Esophagus muscularis mucosa (tissue), 4 donors: Measurements from ENCODE around the gene RHPN2. TPM values are rescaled to one million over a fixed set of nuclear protein-coding genes. Genes with fewer than 3 reads are reported as not detected.

Experiments
- DNase-seq: peaks from one replicate; pipeline ENCODE4 v3.0.0-alpha.2; 2017; ENCODE audit errors: extremely low spot score
- H3K27ac ChIP-seq, 4 donors: fragments of 200-600 bp; sonication (generic); replicated peaks in 1 of 4; 1 replicate in 3 of 4; 2 replicates in 1 of 4; pipeline ENCODE4 v1.5.1; 2016 to 2019; ENCODE audit warnings: mild to moderate bottlenecking in 1 of 4
- H3K27me3 ChIP-seq, 4 donors: fragments of 200-600 bp; sonication (generic); one replicate each; pipeline versions ENCODE4 v1.5.1 to v1.6.0; 2016 to 2019
- H3K36me3 ChIP-seq, 4 donors: fragments of 200-600 bp; sonication (generic); one replicate each; pipeline ENCODE4 v1.5.1; 2016 to 2019
- H3K4me1 ChIP-seq, 4 donors: fragments of 200-600 bp; sonication (generic); one replicate each; pipeline ENCODE4 v1.5.1; 2016 to 2019
- H3K4me3 ChIP-seq, 4 donors: fragments of 200-600 bp; sonication (generic); 1 replicate in 2 of 4; 2 replicates in 2 of 4; pipeline ENCODE4 v1.5.1; 2016 to 2019; ENCODE audit warnings: mild to moderate bottlenecking in 4 of 4, moderate library complexity in 1 of 4
- H3K9me3 ChIP-seq, 4 donors: fragments of 200-600 bp; sonication (generic); 1 replicate in 3 of 4; 2 replicates in 1 of 4; pipeline ENCODE4 v1.5.1; 2016 to 2019
- EP300 ChIP-seq: sonication (generic); formaldehyde crosslinking; IDR thresholded peaks from one replicate; pipeline ENCODE4 v1.6.1; 2017; ENCODE audit warnings: antibody characterized with exemption
- POLR2A ChIP-seq: fragments of 450-650 bp; IDR thresholded peaks from one replicate; pipeline ENCODE4 v1.6.1; 2017; ENCODE audit warnings: antibody characterized with exemption, moderate library complexity, mild to moderate bottlenecking, low read depth
- POLR2AphosphoS5 ChIP-seq, 2 donors: sonication (generic); formaldehyde crosslinking; IDR thresholded peaks; one replicate each; pipeline ENCODE4 v1.6.1; 2017; ENCODE audit warnings: antibody characterized with exemption in 2 of 2
- WGBS: methylation state at CpG from one replicate; pipeline ENCODE4 v1.1.5; 2018; 5-methylcytosine and 5-hydroxymethylcytosine counted together
- intact Hi-C: fragments of 100-400 bp; cut with DNase I; formaldehyde crosslinking; loops from one replicate; pipeline ENCODE4 v1.15.1; 2023
- total RNA-seq, 4 donors: library from RNA; depleted of rRNA; stranded (reverse); fragments of >200 nt; gene quantifications; one replicate each; pipeline versions ENCODE4 v1.1.0 to v1.2.1, GENCODE V29; 2016
- TF ChIP-seq, protein P1 (sequence below), 3 experiments: fragments of 200-600 bp in 2 of 3; fragments of 450-650 bp in 1 of 3; sonication (generic) in 2 of 3; IDR thresholded peaks; one replicate each; pipeline ENCODE4 v1.5.1; 2017 to 2019; ENCODE audit warnings: antibody characterized with exemption in 3 of 3, mild to moderate bottlenecking in 2 of 3, moderate library complexity in 1 of 3

The RHPN2 gene
- total RNA-seq, 4 donors from 2014 or later, result 0.75 to 3.7 (median 1.5) TPM

DNA sequence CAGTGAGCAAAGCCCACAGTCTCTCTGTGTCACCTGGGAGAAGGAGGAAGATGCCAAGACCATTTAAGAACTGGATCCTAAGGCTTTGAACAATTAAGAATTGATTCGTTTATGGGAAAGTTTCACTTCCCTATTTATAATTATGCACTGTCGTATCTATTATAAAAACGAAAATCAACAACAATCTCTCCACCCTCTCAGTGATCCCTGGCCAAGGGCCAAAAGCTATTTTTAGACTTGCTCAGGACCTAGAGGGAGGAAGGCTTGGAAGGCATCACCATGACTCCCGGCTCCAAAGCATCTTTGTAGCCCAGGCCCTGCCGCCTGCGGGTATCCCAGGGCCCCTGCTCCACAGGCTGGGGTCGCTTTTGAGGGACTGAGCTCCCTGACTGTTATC, 1.3 kb downstream of the RHPN2 start:
- Histone ChIP-seq H3K9me3 (no peaks in the 10 kb centered on the region), H3K4me3 (peak overlapping the region; percentile 58 to 72 (median 63)), H3K27ac (no peak overlapping the region), H3K4me1 (peaks cover 5 to 26% (median 23%) of the 10 kb centered on the region in 4 donors), H3K27me3 (peaks cover 0 to 72% (median 11%) of the 10 kb centered on the region in 4 donors), H3K36me3 (no peaks in the 10 kb centered on the region)
- WGBS, result 19% methylated on average over 4 of the region's 7 CpGs
- DNase-seq, result no peak
- intact Hi-C loops, result no loop called here
- no peak for TF ChIP-seq POLR2A
- TF ChIP-seq, protein P1, sequence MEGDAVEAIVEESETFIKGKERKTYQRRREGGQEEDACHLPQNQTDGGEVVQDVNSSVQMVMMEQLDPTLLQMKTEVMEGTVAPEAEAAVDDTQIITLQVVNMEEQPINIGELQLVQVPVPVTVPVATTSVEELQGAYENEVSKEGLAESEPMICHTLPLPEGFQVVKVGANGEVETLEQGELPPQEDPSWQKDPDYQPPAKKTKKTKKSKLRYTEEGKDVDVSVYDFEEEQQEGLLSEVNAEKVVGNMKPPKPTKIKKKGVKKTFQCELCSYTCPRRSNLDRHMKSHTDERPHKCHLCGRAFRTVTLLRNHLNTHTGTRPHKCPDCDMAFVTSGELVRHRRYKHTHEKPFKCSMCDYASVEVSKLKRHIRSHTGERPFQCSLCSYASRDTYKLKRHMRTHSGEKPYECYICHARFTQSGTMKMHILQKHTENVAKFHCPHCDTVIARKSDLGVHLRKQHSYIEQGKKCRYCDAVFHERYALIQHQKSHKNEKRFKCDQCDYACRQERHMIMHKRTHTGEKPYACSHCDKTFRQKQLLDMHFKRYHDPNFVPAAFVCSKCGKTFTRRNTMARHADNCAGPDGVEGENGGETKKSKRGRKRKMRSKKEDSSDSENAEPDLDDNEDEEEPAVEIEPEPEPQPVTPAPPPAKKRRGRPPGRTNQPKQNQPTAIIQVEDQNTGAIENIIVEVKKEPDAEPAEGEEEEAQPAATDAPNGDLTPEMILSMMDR (IDR thresholded peaks at IDR 0.05), result no peak
- TF ChIP-seq EP300, result no peak
- TF ChIP-seq POLR2AphosphoS5 (IDR thresholded peaks at IDR 0.05), result no peak

DNA sequence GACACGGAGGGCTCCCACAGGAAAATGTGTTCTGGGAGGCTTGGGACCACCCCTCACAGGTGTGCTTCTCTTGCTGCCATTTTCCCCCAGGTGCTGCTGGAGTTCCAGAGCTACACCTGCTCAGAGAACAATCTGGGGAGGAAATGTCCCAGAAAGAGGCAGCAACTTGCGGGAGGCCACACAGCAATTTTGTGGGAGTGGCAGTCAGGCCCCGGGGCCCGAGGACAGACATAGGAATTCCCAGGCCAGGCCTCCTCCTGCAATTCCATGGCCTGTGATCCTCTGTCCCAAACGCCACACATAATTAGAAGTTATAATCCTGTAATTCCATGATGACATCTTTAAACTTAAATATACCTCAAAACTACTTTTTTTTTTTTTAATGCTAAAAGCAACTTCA, 1.8 kb downstream of the RHPN2 start:
- Histone ChIP-seq H3K9me3 (no peaks in the 10 kb centered on the region), H3K36me3 (no peaks in the 10 kb centered on the region), H3K4me3 (no peak overlapping the region), H3K4me1 (peaks cover 5 to 26% (median 23%) of the 10 kb centered on the region in 4 donors), H3K27me3 (peaks cover 0 to 72% (median 11%) of the 10 kb centered on the region in 4 donors), H3K27ac (no peak overlapping the region)
- DNase-seq, result no peak
- WGBS, result 86% methylated on average over 5 of the region's 5 CpGs
- no peak for TF ChIP-seq POLR2AphosphoS5 (IDR thresholded peaks at IDR 0.05)
- TF ChIP-seq POLR2A, result no peak
- TF ChIP-seq, protein P1 (IDR thresholded peaks at IDR 0.05), result no peak
- no peak for TF ChIP-seq EP300
- intact Hi-C loops, result no loop called here

- no peak for DNase-seq
- Histone ChIP-seq H3K4me3 (no peak overlapping the region), H3K4me1 (peaks cover 5 to 26% (median 23%) of the 10 kb centered on the region in 4 donors), H3K36me3 (no peaks in the 10 kb centered on the region), H3K27ac (no peak overlapping the region), H3K9me3 (no peaks in the 10 kb centered on the region), H3K27me3 (peaks cover 0 to 60% (median 11%) of the 10 kb centered on the region in 4 donors)
- intact Hi-C loops, result no loop called here
- 85% methylated on average over 5 of the region's 5 CpGs for WGBS
- TF ChIP-seq POLR2AphosphoS5 (IDR thresholded peaks at IDR 0.05) (no peak), POLR2A (no peak), EP300 (no peak)
- TF ChIP-seq, protein P1 (IDR thresholded peaks at IDR 0.05), result no peak
Measured at GRCh38 chr19:33060586-33060985, 4.1 kb downstream of the RHPN2 start.

GRCh38 chr19:33055718-33056117, 9.0 kb downstream of the RHPN2 start:
- TF ChIP-seq, protein P1 (IDR thresholded peaks at IDR 0.05), result no peak
- TF ChIP-seq POLR2AphosphoS5 (IDR thresholded peaks at IDR 0.05) (no peak), POLR2A (no peak), EP300 (no peak)
- peaks cover 0 to 11% (median 0%) of the 10 kb centered on the region in 4 donors for H3K27me3 ChIP-seq
- H3K4me3 ChIP-seq, result no peak overlapping the region
- H3K36me3 ChIP-seq, result no peaks in the 10 kb centered on the region
- H3K4me1 ChIP-seq, result no peaks in the 10 kb centered on the region
- 41% methylated on average over 2 of the region's 2 CpGs for WGBS
- H3K9me3 ChIP-seq, result no peaks in the 10 kb centered on the region
- H3K27ac ChIP-seq, result no peak overlapping the region
- no peak for DNase-seq
- intact Hi-C loops, result no loop called here

GRCh38 chr19:33054623-33055022, 10.1 kb downstream of the RHPN2 start:
- TF ChIP-seq EP300 (no peak), POLR2AphosphoS5 (IDR thresholded peaks at IDR 0.05) (no peak), POLR2A (no peak)
- TF ChIP-seq, protein P1 (IDR thresholded peaks at IDR 0.05), result no peak
- no peak overlapping the region for H3K27ac ChIP-seq
- WGBS, result 79% methylated on average over 8 of the region's 8 CpGs
- no peaks in the 10 kb centered on the region for H3K36me3 ChIP-seq
- peaks cover 0 to under 1% (median 0%) of the 10 kb centered on the region in 4 donors for H3K27me3 ChIP-seq
- intact Hi-C loops, result no loop called here
- DNase-seq, result no peak
- H3K9me3 ChIP-seq, result no peaks in the 10 kb centered on the region
- H3K4me3 ChIP-seq, result no peak overlapping the region
- no peaks in the 10 kb centered on the region for H3K4me1 ChIP-seq
